MM.1S (cell line): ENCODE results near the gene CLCF1.

Experiments used
- EZH2 ChIP-seq: fragments of 300-600 bp; sonication (generic); optimal IDR thresholded peaks from 2 replicates; pipeline ENCODE3; 2017; ENCODE audit warnings: low read depth, mild to moderate bottlenecking, antibody characterized with exemption, low read length, mixed read lengths
- EZH2phosphoT487 ChIP-seq: fragments of 300-600 bp; sonication (generic); IDR thresholded peaks from 2 replicates; pipeline ENCODE4 v1.6.1; 2018; ENCODE audit warnings: antibody characterized with exemption, low read length
- TF ChIP-seq, protein P1 (sequence below): fragments of 300-600 bp; sonication (generic); IDR thresholded peaks from 2 replicates; pipeline ENCODE4 v1.5.1; 2016; ENCODE audit warnings: antibody characterized with exemption, low read length, mixed read lengths

DNA sequence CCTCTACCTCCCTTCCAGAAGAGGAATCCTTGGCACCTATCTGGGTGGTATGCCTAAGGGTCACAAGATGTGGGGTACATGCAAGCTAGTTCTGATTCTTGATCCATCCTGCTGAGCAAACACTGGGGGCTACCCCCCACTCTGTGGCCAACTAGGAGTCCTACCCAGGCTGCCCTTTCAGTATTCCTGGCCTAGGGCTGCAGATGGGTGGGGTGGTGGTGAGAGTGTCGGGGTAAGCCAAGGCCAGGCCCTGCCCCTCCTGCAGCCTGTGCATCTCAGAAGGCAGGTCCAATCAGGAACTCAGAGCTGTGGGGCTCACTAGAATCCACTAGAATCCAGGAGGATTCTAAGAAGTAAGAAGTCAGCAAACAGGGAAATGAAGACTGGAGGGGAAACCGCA lies 59.2 kb downstream of the CLCF1 start:
- TF ChIP-seq, protein P1, sequence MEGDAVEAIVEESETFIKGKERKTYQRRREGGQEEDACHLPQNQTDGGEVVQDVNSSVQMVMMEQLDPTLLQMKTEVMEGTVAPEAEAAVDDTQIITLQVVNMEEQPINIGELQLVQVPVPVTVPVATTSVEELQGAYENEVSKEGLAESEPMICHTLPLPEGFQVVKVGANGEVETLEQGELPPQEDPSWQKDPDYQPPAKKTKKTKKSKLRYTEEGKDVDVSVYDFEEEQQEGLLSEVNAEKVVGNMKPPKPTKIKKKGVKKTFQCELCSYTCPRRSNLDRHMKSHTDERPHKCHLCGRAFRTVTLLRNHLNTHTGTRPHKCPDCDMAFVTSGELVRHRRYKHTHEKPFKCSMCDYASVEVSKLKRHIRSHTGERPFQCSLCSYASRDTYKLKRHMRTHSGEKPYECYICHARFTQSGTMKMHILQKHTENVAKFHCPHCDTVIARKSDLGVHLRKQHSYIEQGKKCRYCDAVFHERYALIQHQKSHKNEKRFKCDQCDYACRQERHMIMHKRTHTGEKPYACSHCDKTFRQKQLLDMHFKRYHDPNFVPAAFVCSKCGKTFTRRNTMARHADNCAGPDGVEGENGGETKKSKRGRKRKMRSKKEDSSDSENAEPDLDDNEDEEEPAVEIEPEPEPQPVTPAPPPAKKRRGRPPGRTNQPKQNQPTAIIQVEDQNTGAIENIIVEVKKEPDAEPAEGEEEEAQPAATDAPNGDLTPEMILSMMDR: no peak
- no peak for TF ChIP-seq EZH2phosphoT487
- no peak for TF ChIP-seq EZH2
